HUES64 (cell line): Measurements from ENCODE around the gene ERC2.

Source experiments
- H3K27ac ChIP-seq: 2 replicates; pipeline ENCODE4 v1.7.0; 2013; ENCODE audit warnings: low read depth, low read length, inconsistent platforms
- H3K27me3 ChIP-seq: 2 replicates; pipeline ENCODE4 v1.6.1; 2013; ENCODE audit warnings: mild to moderate bottlenecking, low read length; ENCODE audit not compliant: insufficient read depth
- H3K36me3 ChIP-seq: 2 replicates; pipeline ENCODE4 v1.6.1; 2013; ENCODE audit warnings: mild to moderate bottlenecking, low read length; ENCODE audit not compliant: insufficient read depth
- H3K4me1 ChIP-seq: 2 replicates; pipeline ENCODE4 v1.6.1; 2013; ENCODE audit warnings: mild to moderate bottlenecking, low read length, moderate library complexity; ENCODE audit not compliant: insufficient read depth
- H3K4me3 ChIP-seq: 2 replicates; pipeline ENCODE4 v1.5.1; 2013; ENCODE audit warnings: mild to moderate bottlenecking, low read length, moderate library complexity
- H3K9ac ChIP-seq: 2 replicates; pipeline ENCODE4 v1.6.1; 2013; ENCODE audit warnings: mild to moderate bottlenecking, low read depth, low read length
- H3K9me3 ChIP-seq: 2 replicates; pipeline ENCODE4 v1.6.1; 2013; ENCODE audit warnings: low read depth, low read length; ENCODE audit not compliant: insufficient read depth
- WGBS: fragments of 150-250, 120-280 bp; methylation state at CpG from one replicate; pipeline ENCODE4 v1.1.7; 2013; ENCODE audit warnings: missing lambda C conversion rate; 5-methylcytosine and 5-hydroxymethylcytosine counted together

Gene ERC2

GRCh38 chr3:55827786-55828185, 640.5 kb downstream of the ERC2 start:
- H3K4me1 ChIP-seq, result no peaks in the 10 kb centered on the region; the same call in 1 of the 2 replicates
- H3K9ac ChIP-seq, result no peak overlapping the region
- no peaks in the 10 kb centered on the region for H3K27me3 ChIP-seq
- peaks cover 4% of the 10 kb centered on the region; the same call in 1 of the 2 replicates for H3K9me3 ChIP-seq
- no peak overlapping the region for H3K27ac ChIP-seq
- WGBS, result 93% methylated on average over 10 of the region's 10 CpGs
- H3K36me3 ChIP-seq, result no peaks in the 10 kb centered on the region
- H3K4me3 ChIP-seq, result no peak overlapping the region

- H3K27ac ChIP-seq, result no peak overlapping the region
- peaks cover 4% of the 10 kb centered on the region; the same call in 1 of the 2 replicates for H3K9me3 ChIP-seq
- no peaks in the 10 kb centered on the region; the same call in 1 of the 2 replicates for H3K4me1 ChIP-seq
- H3K27me3 ChIP-seq, result no peaks in the 10 kb centered on the region
- H3K4me3 ChIP-seq, result no peak overlapping the region
- WGBS, result 88% methylated on average over 5 of the region's 6 CpGs
- H3K9ac ChIP-seq, result no peak overlapping the region
- H3K36me3 ChIP-seq, result no peaks in the 10 kb centered on the region
These were observed 641.4 kb downstream of the ERC2 start for GRCh38 chr3:55826731-55827496.

DNA sequence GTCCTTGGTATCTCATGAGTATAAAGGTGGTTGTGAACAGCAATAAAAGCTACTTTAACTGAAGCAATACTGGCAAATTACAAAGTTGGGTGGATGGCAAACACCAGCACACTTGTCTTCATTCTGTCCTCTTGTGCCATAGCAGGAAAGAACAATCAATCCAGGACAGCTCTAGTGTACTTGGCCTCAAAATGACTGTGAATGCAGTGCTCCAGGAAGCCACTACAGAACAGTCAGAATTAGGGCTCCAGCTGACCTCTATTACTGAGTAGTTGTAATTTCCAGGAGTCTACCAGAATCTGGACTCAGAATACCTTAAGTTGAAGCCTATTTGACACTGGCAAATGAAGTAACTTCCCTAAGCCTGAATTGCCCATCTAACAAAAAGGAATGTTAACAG, 642.2 kb downstream of the ERC2 start:
- no peak overlapping the region for H3K4me3 ChIP-seq
- H3K27me3 ChIP-seq, result no peaks in the 10 kb centered on the region
- H3K27ac ChIP-seq, result no peak overlapping the region
- H3K9ac ChIP-seq, result no peak overlapping the region
- H3K9me3 ChIP-seq, result peaks cover 4% of the 10 kb centered on the region; the same call in 1 of the 2 replicates
- no peaks in the 10 kb centered on the region; the same call in 1 of the 2 replicates for H3K4me1 ChIP-seq
- no peaks in the 10 kb centered on the region for H3K36me3 ChIP-seq

- Histone ChIP-seq H3K36me3 (no peaks in the 10 kb centered on the region), H3K9me3 (no peaks in the 10 kb centered on the region), H3K9ac (no peak overlapping the region), H3K4me3 (no peak overlapping the region), H3K27ac (no peak overlapping the region), H3K4me1 (no peaks in the 10 kb centered on the region; the same call in 1 of the 2 replicates), H3K27me3 (no peaks in the 10 kb centered on the region)
These were observed 643.9 kb downstream of the ERC2 start for GRCh38 chr3:55824406-55824805.

DNA sequence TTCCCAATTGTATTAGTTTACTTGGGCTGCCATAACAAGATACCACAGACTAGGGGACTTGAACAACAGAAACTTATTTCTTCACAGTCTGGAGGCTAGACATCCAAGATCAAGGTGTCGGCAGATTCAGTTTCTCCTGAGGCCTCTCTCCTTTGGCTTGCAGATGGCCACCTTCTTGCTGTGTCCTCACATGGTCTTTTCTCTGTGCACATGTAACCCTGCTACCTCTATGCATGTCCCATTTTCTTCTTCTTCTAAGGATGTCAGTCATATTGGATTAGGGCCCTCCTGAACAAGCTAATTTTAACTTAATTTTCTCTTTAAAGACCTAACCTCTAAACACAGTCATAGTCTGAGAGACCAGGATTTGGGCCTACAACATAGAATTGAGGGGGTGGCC, 644.4 kb downstream of the ERC2 start:
- Histone ChIP-seq H3K4me3 (no peak overlapping the region), H3K27ac (no peak overlapping the region), H3K4me1 (no peaks in the 10 kb centered on the region; the same call in 1 of the 2 replicates), H3K36me3 (no peaks in the 10 kb centered on the region), H3K27me3 (no peaks in the 10 kb centered on the region), H3K9ac (no peak overlapping the region), H3K9me3 (no peaks in the 10 kb centered on the region)
- 94% methylated on average over 1 of the region's 1 CpG for WGBS

DNA sequence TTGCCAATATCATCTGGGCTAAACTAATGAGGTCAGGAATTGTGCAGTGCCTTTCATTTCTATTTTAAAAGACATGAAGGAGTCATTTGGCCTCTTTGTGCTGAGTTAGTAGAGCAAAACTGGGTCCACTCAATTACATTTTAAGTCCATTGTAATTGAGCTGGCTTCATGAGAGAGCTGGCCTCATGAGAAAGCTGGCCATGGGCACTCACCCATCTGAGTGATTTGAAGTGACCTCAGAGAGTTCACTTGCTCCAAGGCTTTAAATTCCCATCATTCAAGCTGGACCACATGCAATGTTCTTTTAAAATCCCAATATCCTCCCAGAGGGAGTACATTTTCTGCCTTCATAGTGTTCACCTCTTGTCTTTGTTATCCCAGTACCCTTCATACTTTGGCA, 645.3 kb downstream of the ERC2 start:
- no peak overlapping the region for H3K27ac ChIP-seq
- no peaks in the 10 kb centered on the region for H3K9me3 ChIP-seq
- no peaks in the 10 kb centered on the region; the same call in 1 of the 2 replicates for H3K4me1 ChIP-seq
- no peaks in the 10 kb centered on the region for H3K27me3 ChIP-seq
- H3K4me3 ChIP-seq, result no peak overlapping the region
- no peak overlapping the region for H3K9ac ChIP-seq
- no peaks in the 10 kb centered on the region for H3K36me3 ChIP-seq

DNA sequence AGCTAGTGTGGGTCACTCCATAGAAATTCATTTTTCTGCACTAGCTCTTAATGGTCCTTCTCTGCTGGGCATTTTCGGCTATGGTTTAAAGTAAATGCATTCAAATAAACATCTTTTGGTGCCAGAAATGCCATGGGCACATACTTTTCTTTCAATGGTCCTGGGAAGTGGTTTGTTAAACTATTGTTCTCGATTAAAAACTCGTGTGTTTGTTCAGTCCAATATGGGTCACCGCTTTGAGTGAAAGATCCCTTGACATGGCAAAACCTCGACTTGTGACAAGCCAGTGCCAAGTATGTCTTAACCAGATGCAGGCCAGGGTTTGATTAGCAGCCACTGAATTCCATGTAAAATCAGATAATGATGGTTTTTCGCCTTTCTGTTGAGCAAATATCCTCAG, 649.3 kb downstream of the ERC2 start:
- H3K4me1 ChIP-seq, result no peaks in the 10 kb centered on the region
- H3K36me3 ChIP-seq, result no peaks in the 10 kb centered on the region
- WGBS, result 92% methylated on average over 6 of the region's 6 CpGs
- no peak overlapping the region for H3K27ac ChIP-seq
- H3K27me3 ChIP-seq, result no peaks in the 10 kb centered on the region
- no peak overlapping the region for H3K4me3 ChIP-seq
- H3K9ac ChIP-seq, result no peak overlapping the region
- no peaks in the 10 kb centered on the region for H3K9me3 ChIP-seq

DNA sequence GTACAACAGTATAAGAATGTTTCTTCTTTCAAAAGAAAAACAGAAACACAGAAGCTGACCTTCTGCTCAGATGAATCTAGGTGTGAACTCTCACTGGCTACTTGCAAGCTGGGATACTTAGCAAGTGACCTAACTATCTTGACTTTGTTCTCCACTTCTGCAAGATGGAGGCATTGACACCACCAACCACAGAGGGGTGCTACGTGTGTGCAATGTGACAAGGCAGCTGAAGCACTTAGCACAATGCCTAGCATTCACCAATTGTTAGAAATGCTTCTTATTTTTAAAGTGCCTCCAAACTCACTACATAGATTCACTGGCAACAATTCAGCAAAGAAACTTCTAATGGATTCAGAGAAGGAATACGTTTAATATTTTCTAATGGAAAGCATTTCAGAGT, 649.8 kb downstream of the ERC2 start:
- H3K9ac ChIP-seq, result no peak overlapping the region
- no peaks in the 10 kb centered on the region for H3K4me1 ChIP-seq
- WGBS, result 85% methylated on average over 2 of the region's 2 CpGs
- no peak overlapping the region for H3K4me3 ChIP-seq
- H3K27ac ChIP-seq, result no peak overlapping the region
- H3K9me3 ChIP-seq, result no peaks in the 10 kb centered on the region
- H3K27me3 ChIP-seq, result no peaks in the 10 kb centered on the region
- H3K36me3 ChIP-seq, result no peaks in the 10 kb centered on the region

DNA sequence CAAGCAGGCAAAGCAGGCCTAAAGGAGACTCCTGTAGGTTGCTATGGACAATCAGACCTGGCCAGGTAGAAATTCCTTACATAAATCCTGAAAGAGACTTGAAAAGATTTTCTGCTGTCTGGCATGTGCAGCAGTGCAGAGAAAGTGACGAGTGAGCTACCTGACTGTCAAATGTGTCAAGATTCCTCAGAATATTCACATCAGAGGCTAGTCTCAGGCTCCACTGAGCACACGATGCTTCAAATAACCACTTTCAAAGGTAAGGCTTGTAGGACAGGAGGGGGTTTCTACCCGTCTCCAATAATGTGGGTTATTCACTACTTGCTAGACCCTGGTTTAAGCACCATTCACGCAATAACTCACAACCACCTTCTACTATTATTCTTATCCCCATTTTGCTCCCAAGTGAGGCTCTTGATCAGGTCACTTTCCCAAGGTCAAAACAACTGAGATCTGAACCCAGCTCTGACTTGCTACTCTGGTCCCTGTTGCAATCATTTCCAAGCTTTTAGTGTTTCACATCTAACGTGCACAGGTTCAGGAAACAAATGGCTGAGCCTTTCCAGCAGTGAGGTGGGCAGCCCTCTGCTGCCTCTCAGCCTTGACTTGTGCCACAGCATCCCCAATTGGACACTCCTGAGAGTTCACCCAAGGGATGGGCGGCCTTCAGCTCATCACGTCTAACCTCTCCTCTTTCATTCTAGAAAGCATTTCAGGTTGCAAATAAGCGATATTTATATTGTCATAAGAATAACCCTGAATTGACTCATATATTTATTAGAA, 651.3 kb downstream of the ERC2 start:
- H3K27me3 ChIP-seq, result no peaks in the 10 kb centered on the region
- H3K27ac ChIP-seq, result no peak overlapping the region
- no peaks in the 10 kb centered on the region for H3K36me3 ChIP-seq
- WGBS, result 84% methylated on average over 7 of the region's 8 CpGs
- H3K9me3 ChIP-seq, result no peaks in the 10 kb centered on the region
- H3K4me1 ChIP-seq, result no peaks in the 10 kb centered on the region
- no peak overlapping the region for H3K9ac ChIP-seq
- H3K4me3 ChIP-seq, result no peak overlapping the region

- Histone ChIP-seq H3K27me3 (no peaks in the 10 kb centered on the region), H3K9me3 (no peaks in the 10 kb centered on the region), H3K27ac (no peak overlapping the region), H3K4me3 (no peak overlapping the region), H3K9ac (no peak overlapping the region), H3K4me1 (no peaks in the 10 kb centered on the region), H3K36me3 (no peaks in the 10 kb centered on the region)
- WGBS, result 86% methylated on average over 6 of the region's 6 CpGs
These were observed 653.0 kb downstream of the ERC2 start for GRCh38 chr3:55815262-55815661.

- Histone ChIP-seq H3K9me3 (no peaks in the 10 kb centered on the region), H3K36me3 (no peaks in the 10 kb centered on the region)
These were observed 654.8 kb downstream of the ERC2 start for GRCh38 chr3:55813268-55814097.

More at GRCh38 chr3:55813268-55814097, 654.8 kb downstream of the ERC2 start:
- no peaks in the 10 kb centered on the region for H3K4me1 ChIP-seq
- H3K27me3 ChIP-seq, result no peaks in the 10 kb centered on the region
- H3K4me3 ChIP-seq, result no peak overlapping the region
- 90% methylated on average over 3 of the region's 3 CpGs for WGBS
- H3K27ac ChIP-seq, result no peak overlapping the region
- H3K9ac ChIP-seq, result no peak overlapping the region
